ENCODE measurements around the gene MAP7D2. TPM values are rescaled to one million over a fixed set of nuclear protein-coding genes. Genes with fewer than 3 reads are reported as not detected.

MAP7D2 gene
- total and polyA plus RNA-seq, 2 experiments from 2014 or later, result 0.90 to 1.6 TPM

DNA sequence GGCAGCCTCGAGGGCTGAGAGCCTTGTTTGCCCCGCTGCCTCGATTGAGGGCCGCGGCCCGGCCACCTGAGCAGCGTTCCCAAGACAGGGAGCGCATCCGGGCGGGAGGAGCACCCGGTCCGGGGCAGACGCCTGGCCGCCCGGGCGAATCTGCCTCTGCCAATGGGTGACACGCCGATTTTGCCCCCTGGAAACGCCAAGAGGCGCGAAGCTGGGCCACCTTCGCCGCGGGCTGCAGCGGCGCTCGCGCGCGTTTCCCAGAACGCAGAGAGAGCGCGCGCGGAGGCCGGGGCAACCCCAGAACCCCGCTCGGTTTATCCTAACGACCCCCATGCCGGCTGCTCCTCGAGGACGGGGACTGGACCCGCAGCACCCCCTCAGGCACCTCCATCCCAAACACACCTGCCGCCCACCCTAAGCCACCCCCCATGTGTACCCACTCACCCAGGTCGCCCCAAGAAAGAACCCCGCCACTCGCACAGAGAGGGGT, 575 bp downstream of the MAP7D2 start (continued):
- TF ChIP-seq, protein P1, sequence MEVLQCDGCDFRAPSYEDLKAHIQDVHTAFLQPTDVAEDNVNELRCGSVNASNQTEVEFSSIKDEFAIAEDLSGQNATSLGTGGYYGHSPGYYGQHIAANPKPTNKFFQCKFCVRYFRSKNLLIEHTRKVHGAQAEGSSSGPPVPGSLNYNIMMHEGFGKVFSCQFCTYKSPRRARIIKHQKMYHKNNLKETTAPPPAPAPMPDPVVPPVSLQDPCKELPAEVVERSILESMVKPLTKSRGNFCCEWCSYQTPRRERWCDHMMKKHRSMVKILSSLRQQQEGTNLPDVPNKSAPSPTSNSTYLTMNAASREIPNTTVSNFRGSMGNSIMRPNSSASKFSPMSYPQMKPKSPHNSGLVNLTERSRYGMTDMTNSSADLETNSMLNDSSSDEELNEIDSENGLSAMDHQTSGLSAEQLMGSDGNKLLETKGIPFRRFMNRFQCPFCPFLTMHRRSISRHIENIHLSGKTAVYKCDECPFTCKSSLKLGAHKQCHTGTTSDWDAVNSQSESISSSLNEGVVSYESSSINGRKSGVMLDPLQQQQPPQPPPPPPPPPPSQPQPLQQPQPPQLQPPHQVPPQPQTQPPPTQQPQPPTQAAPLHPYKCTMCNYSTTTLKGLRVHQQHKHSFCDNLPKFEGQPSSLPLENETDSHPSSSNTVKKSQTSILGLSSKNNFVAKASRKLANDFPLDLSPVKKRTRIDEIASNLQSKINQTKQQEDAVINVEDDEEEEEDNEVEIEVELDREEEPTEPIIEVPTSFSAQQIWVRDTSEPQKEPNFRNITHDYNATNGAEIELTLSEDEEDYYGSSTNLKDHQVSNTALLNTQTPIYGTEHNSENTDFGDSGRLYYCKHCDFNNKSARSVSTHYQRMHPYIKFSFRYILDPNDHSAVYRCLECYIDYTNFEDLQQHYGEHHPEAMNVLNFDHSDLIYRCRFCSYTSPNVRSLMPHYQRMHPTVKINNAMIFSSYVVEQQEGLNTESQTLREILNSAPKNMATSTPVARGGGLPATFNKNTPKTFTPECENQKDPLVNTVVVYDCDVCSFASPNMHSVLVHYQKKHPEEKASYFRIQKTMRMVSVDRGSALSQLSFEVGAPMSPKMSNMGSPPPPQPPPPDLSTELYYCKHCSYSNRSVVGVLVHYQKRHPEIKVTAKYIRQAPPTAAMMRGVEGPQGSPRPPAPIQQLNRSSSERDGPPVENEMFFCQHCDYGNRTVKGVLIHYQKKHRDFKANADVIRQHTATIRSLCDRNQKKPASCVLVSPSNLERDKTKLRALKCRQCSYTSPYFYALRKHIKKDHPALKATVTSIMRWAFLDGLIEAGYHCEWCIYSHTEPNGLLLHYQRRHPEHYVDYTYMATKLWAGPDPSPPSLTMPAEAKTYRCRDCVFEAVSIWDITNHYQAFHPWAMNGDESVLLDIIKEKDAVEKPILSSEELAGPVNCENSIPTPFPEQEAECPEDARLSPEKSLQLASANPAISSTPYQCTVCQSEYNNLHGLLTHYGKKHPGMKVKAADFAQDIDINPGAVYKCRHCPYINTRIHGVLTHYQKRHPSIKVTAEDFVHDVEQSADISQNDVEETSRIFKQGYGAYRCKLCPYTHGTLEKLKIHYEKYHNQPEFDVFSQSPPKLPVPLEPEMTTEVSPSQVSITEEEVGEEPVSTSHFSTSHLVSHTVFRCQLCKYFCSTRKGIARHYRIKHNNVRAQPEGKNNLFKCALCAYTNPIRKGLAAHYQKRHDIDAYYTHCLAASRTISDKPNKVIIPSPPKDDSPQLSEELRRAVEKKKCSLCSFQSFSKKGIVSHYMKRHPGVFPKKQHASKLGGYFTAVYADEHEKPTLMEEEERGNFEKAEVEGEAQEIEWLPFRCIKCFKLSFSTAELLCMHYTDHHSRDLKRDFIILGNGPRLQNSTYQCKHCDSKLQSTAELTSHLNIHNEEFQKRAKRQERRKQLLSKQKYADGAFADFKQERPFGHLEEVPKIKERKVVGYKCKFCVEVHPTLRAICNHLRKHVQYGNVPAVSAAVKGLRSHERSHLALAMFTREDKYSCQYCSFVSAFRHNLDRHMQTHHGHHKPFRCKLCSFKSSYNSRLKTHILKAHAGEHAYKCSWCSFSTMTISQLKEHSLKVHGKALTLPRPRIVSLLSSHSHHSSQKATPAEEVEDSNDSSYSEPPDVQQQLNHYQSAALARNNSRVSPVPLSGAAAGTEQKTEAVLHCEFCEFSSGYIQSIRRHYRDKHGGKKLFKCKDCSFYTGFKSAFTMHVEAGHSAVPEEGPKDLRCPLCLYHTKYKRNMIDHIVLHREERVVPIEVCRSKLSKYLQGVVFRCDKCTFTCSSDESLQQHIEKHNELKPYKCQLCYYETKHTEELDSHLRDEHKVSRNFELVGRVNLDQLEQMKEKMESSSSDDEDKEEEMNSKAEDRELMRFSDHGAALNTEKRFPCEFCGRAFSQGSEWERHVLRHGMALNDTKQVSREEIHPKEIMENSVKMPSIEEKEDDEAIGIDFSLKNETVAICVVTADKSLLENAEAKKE (CRISPR knock-in tag; IDR thresholded peaks at IDR 0.05), result no peak

GRCh38 chrX:20112022-20112774, 4.5 kb downstream of the MAP7D2 start:
- Histone ChIP-seq H2AFZ (no peak overlapping the region), H3K9me2 (ENCODE audit: insufficient read depth) (no peaks in the 10 kb centered on the region), H3F3A (replicated peaks; ENCODE audit: low read depth) (no peaks in the 10 kb centered on the region), H3K27me3 (ENCODE audit: insufficient read depth) (peaks cover 28% of the 10 kb centered on the region), H3K79me2 (replicated peaks; ENCODE audit: insufficient read depth) (no peaks in the 10 kb centered on the region), H3K36me3 (ENCODE audit: insufficient read depth) (no peaks in the 10 kb centered on the region), H3K4me1 (ENCODE audit: insufficient read depth) (no peaks in the 10 kb centered on the region), H3K4me2 (no peak overlapping the region), H4K20me1 (replicated peaks; ENCODE audit: insufficient read depth) (no peaks in the 10 kb centered on the region), H3K4me3 (no peak overlapping the region), H3K27ac (ENCODE audit: low read depth) (no peak overlapping the region)
- no peaks in the 10 kb centered on the region for H3K9me3 Mint-ChIP-seq
- peaks cover 11% of the 10 kb centered on the region; the same call in 2 of the 3 replicates for H3K4me1 Mint-ChIP-seq
- H3K27me3 Mint-ChIP-seq (ENCODE audit: insufficient read depth, low read depth, poor library complexity), result peaks cover 12% of the 10 kb centered on the region
- no peak for ATAC-seq
- H3K4me3 Mint-ChIP-seq, result no peak overlapping the region
- H3K36me3 Mint-ChIP-seq (ENCODE audit: low read depth), result no peaks in the 10 kb centered on the region
- no peak for DNase-seq (ENCODE audit: low spot score)
- H3K27ac Mint-ChIP-seq, result no peak overlapping the region
- TF ChIP-seq POLR2AphosphoS5 (IDR thresholded peaks at IDR 0.05; ENCODE audit: low read depth), result no peak
- TF ChIP-seq ZNF114 (CRISPR knock-in tag; IDR thresholded peaks at IDR 0.05), result no peak
- no peak for TF ChIP-seq NANOG (IDR thresholded peaks at IDR 0.05; ENCODE audit: borderline replicate concordance)
- TF ChIP-seq EZH2phosphoT487 (IDR thresholded peaks at IDR 0.05; ENCODE audit: unreplicated experiment), result no peak
- TF ChIP-seq, protein P2, sequence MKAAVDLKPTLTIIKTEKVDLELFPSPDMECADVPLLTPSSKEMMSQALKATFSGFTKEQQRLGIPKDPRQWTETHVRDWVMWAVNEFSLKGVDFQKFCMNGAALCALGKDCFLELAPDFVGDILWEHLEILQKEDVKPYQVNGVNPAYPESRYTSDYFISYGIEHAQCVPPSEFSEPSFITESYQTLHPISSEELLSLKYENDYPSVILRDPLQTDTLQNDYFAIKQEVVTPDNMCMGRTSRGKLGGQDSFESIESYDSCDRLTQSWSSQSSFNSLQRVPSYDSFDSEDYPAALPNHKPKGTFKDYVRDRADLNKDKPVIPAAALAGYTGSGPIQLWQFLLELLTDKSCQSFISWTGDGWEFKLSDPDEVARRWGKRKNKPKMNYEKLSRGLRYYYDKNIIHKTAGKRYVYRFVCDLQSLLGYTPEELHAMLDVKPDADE (IDR thresholded peaks at IDR 0.05), result no peak
- TF ChIP-seq, protein P1 (CRISPR knock-in tag; IDR thresholded peaks at IDR 0.05), result no peak
- TF ChIP-seq ZNF331 (CRISPR knock-in tag; IDR thresholded peaks at IDR 0.05; ENCODE audit: low read depth), result no peak
- no peak for TF ChIP-seq CREB1 (CRISPR knock-in tag; IDR thresholded peaks at IDR 0.05; ENCODE audit: low read depth)
